ENCODE measurements around the gene NAGS. TPM values are rescaled to one million over a fixed set of nuclear protein-coding genes. Genes with fewer than 3 reads are reported as not detected.
"Not testable (repeated sequence)": the region's sequence is repeated elsewhere in the genome, so short reads cannot be mapped to it uniquely, and the experiment has no call there.

The NAGS gene
- total RNA-seq, 2 donors from 2014 or later = 2.1 TPM; not detected in 1

- no peak for TF ChIP-seq POLR2A (IDR thresholded peaks at IDR 0.05)
- no peak for TF ChIP-seq CTCF (IDR thresholded peaks at IDR 0.05)
- ATAC-seq = no peak
- no peaks in the 10 kb centered on the region for H3K27me3 ChIP-seq
- no peaks in the 10 kb centered on the region for H3K9me3 ChIP-seq
- no peak overlapping the region for H3K4me3 ChIP-seq
- no peaks in the 10 kb centered on the region for H3K36me3 ChIP-seq (replicated peaks in 1 of 2; ENCODE audit: insufficient read depth in 1 of 2, low read depth in 2 of 2)
- no peaks in the 10 kb centered on the region for H3K4me1 ChIP-seq
- 84 to 91% methylated on average over 4 of the region's 4 CpGs for WGBS, 2 donors
- no peak overlapping the region for H3K27ac ChIP-seq
- no peak for DNase-seq
- intact Hi-C loops (cut with DNase I) = no loop called here
Observed at GRCh38 chr17:44024853-44025252, 20.4 kb downstream of the NAGS start.

GRCh38 chr17:44029736-44030135, 25.3 kb downstream of the NAGS start:
- 82 to 91% methylated on average over 5 of the region's 5 CpGs for WGBS, 2 donors
- Histone ChIP-seq H3K9me3 (no peaks in the 10 kb centered on the region), H3K4me1 (no peaks in the 10 kb centered on the region), H3K27me3 (no peaks in the 10 kb centered on the region), H3K27ac (no peak overlapping the region), H3K36me3 (replicated peaks in 1 of 2; ENCODE audit: insufficient read depth in 1 of 2, low read depth in 2 of 2) (no peaks in the 10 kb centered on the region), H3K4me3 (no peak overlapping the region)
- ATAC-seq (no peak), DNase-seq (no peak)
- intact Hi-C loops (cut with DNase I) = no loop called here
- TF ChIP-seq CTCF (IDR thresholded peaks at IDR 0.05) (no peak), POLR2A (IDR thresholded peaks at IDR 0.05) (no peak)

- intact Hi-C loops (cut with DNase I) = no loop called here
- Histone ChIP-seq H3K9me3 (no peaks in the 10 kb centered on the region), H3K36me3 (replicated peaks in 1 of 2; ENCODE audit: insufficient read depth in 1 of 2, low read depth in 2 of 2) (no peaks in the 10 kb centered on the region), H3K4me1 (no peaks in the 10 kb centered on the region), H3K4me3 (no peak overlapping the region), H3K27ac (no peak overlapping the region), H3K27me3 (no peaks in the 10 kb centered on the region)
- DNase-seq = no peak
- TF ChIP-seq POLR2A (IDR thresholded peaks at IDR 0.05) (no peak), CTCF (IDR thresholded peaks at IDR 0.05) (no peak)
- WGBS, 2 donors = 86% methylated on average over 3 of the region's 3 CpGs
- ATAC-seq = no peak
Observed at GRCh38 chr17:44030482-44030881, 26.1 kb downstream of the NAGS start.

GRCh38 chr17:44033861-44034408, 29.5 kb downstream of the NAGS start:
- H3K9me3 ChIP-seq = no peaks in the 10 kb centered on the region
- no peaks in the 10 kb centered on the region for H3K4me1 ChIP-seq
- WGBS, 2 donors = 55 to 71% methylated on average over 3 of the region's 3 CpGs
- TF ChIP-seq CTCF (IDR thresholded peaks at IDR 0.05) (no peak), POLR2A (IDR thresholded peaks at IDR 0.05) (no peak)
- H3K27me3 ChIP-seq = no peaks in the 10 kb centered on the region
- H3K36me3 ChIP-seq (replicated peaks in 1 of 2; ENCODE audit: insufficient read depth in 1 of 2, low read depth in 2 of 2) = peaks cover 0 to 16% of the 10 kb centered on the region in 2 donors
- no peak overlapping the region for H3K27ac ChIP-seq
- DNase-seq (no peak), ATAC-seq (no peak)
- intact Hi-C loops (cut with DNase I) = no loop called here
- no peak overlapping the region for H3K4me3 ChIP-seq

- no CpG with 5 or more reads among the region's 3 CpGs for whole genome bisulfite sequencing, 2 donors
- peaks cover 0 to 16% of the 10 kb centered on the region in 2 donors for H3K36me3 ChIP-seq (replicated peaks in 1 of 2; ENCODE audit: insufficient read depth in 1 of 2, low read depth in 2 of 2)
- H3K4me3 ChIP-seq; DNase-seq; H3K27ac ChIP-seq; ATAC-seq; H3K4me1 ChIP-seq; H3K9me3 ChIP-seq; intact Hi-C loops (cut with DNase I); H3K27me3 ChIP-seq: not testable (repeated sequence)
Observed at GRCh38 chr17:44034688-44035087, 30.3 kb downstream of the NAGS start.

Measured in body of pancreas (tissue), 4 donors.